ENCODE data around the gene SPACA5B.
"Not testable (repeated sequence)": the region's sequence is repeated elsewhere in the genome, so short reads cannot be mapped to it uniquely, and the experiment has no call there.

Gene SPACA5B

DNA sequence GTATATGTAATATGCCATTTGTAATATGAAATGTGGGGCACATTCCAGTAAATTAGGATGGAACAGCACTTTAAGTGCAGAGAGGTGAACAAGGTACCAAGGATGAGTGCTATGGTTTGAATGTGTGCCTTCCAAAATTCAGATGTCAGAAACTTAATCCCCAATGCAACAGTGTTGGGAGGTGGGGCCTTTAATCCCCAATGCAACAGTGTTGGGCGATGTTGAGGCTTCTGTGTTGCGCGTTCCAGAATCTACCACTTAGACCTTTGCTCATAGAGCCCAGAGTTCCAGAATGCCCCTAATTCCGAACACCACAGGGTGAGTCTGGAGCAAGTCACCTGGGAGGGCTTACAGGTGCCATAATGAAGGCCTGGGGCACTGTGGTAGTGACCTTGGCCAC is at the start of gene SPACA5B:
Gene SPACA5B, plus strand, starts transcription at position 301 of the 400 bp plus-strand sequence. Its CDS starts 62 bp downstream, at position 363.
- H3K27me3 ChIP-seq (ENCODE audit: insufficient read depth, low read length); H3K36me3 ChIP-seq (ENCODE audit: insufficient read depth, low read length); H3K9me3 ChIP-seq (ENCODE audit: low read length); H3K4me1 ChIP-seq (ENCODE audit: insufficient read depth, low read length); H2AFZ ChIP-seq (ENCODE audit: low read depth, low read length); H3K4me3 ChIP-seq (ENCODE audit: low read length): not testable (repeated sequence)

DNA sequence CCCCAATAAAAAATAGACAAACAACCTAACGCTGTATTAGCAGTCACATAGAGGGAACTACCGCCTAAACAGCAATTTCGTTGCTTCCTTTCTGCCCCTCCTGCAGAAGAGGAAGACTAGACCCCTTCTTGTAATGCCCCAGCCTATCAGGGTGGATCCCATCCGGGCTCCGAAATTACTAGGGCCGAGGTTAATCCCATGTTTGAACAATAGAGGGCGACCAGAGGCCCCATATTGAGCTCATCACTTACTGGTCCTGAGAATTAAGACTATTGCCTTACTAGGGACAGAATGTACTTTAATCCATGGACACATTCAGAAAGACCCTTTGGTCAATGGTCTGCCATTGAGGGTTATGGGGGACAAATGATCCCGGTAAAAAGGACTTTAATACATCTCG is 47.2 kb upstream of the SPACA5B start:
- Histone ChIP-seq H3K36me3 (ENCODE audit: insufficient read depth, low read length) (no peaks in the 10 kb centered on the region), H3K4me1 (ENCODE audit: insufficient read depth, low read length) (no peaks in the 10 kb centered on the region), H2AFZ (ENCODE audit: low read depth, low read length) (no peak overlapping the region), H3K9me3 (ENCODE audit: low read length) (no peaks in the 10 kb centered on the region), H3K4me3 (ENCODE audit: low read length) (no peak overlapping the region), H3K27me3 (ENCODE audit: insufficient read depth, low read length) (peaks cover 10% of the 10 kb centered on the region)

DNA sequence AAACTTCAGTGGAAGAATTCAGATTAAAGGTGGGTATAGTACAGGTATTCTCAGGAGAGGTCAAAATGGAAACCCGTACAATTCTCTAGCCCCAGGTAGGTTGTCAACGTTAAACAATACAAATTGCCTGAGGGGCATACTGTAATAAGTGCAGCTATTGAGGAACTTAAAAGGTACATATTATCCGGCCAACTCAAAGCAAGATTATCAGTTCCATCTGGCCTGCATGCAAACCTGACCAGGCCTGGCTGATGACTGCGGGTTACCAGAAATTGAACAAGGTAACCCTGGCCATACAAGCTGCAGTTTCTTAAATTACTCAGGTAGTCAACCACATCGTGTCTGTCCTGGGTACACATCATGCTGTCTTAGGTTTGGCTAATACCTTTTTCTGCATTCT is 46.7 kb upstream of the SPACA5B start:
- Histone ChIP-seq H3K9me3 (ENCODE audit: low read length) (no peaks in the 10 kb centered on the region), H3K27me3 (ENCODE audit: insufficient read depth, low read length) (peaks cover 12% of the 10 kb centered on the region), H3K36me3 (ENCODE audit: insufficient read depth, low read length) (no peaks in the 10 kb centered on the region), H2AFZ (ENCODE audit: low read depth, low read length) (no peak overlapping the region), H3K4me3 (ENCODE audit: low read length) (no peak overlapping the region), H3K4me1 (ENCODE audit: insufficient read depth, low read length) (no peaks in the 10 kb centered on the region)

- H3K9me3 ChIP-seq (ENCODE audit: low read length): no peaks in the 10 kb centered on the region
- H2AFZ ChIP-seq (ENCODE audit: low read depth, low read length): no peak overlapping the region
- peaks cover 12% of the 10 kb centered on the region for H3K27me3 ChIP-seq (ENCODE audit: insufficient read depth, low read length)
- no peaks in the 10 kb centered on the region for H3K36me3 ChIP-seq (ENCODE audit: insufficient read depth, low read length)
- no peak overlapping the region for H3K4me3 ChIP-seq (ENCODE audit: low read length)
- no peaks in the 10 kb centered on the region for H3K4me1 ChIP-seq (ENCODE audit: insufficient read depth, low read length)
These were observed 44.3 kb upstream of the SPACA5B start for GRCh38 chrX:48086082-48086481.

DNA sequence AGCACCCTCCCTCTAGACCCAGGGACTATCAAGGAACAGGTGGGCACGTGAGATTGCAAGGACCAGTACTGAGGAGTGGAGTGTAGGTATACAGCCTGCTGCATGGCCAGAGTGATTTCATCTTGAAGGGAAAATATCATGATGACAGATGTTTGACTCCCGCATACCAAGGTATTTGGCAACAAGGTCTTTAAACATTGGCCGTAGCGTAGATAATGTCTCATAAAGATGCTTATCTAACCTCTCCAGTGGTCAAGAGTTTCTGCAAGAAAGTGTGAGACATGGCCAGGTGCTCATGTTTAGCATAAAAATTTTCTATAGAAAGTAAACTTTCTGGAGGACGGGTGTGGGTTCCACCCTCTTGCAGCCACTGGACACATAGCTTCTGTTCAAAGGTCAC is 40.3 kb upstream of the SPACA5B start:
- Histone ChIP-seq H2AFZ (ENCODE audit: low read depth, low read length) (no peak overlapping the region), H3K27me3 (ENCODE audit: insufficient read depth, low read length) (peaks cover 8% of the 10 kb centered on the region), H3K36me3 (ENCODE audit: insufficient read depth, low read length) (no peaks in the 10 kb centered on the region), H3K9me3 (ENCODE audit: low read length) (no peaks in the 10 kb centered on the region), H3K4me3 (ENCODE audit: low read length) (no peak overlapping the region), H3K4me1 (ENCODE audit: insufficient read depth, low read length) (no peaks in the 10 kb centered on the region)

DNA sequence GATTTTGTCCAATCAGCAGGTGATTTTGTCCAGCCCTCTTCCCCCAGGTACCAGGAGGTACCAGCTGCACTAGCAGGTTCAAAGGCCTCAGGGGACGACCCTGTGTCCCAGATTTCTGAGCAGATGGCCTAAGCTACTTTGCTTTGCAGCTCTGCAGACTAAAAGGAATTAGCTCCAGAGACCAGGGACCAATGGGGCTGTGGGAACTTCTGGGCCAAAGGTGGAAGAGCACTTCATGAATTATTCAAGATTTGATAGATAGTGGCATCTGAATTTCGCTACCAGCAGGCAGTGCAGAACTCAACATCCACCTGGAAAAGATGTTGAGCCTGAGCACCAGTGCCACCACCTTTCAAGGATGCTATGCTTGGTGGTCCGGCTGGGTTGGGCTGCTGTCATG is 37.9 kb upstream of the SPACA5B start:
- not testable (repeated sequence) for H3K27me3 ChIP-seq (ENCODE audit: insufficient read depth, low read length); H2AFZ ChIP-seq (ENCODE audit: low read depth, low read length); H3K4me3 ChIP-seq (ENCODE audit: low read length); H3K36me3 ChIP-seq (ENCODE audit: insufficient read depth, low read length); H3K4me1 ChIP-seq (ENCODE audit: insufficient read depth, low read length); H3K9me3 ChIP-seq (ENCODE audit: low read length)

DNA sequence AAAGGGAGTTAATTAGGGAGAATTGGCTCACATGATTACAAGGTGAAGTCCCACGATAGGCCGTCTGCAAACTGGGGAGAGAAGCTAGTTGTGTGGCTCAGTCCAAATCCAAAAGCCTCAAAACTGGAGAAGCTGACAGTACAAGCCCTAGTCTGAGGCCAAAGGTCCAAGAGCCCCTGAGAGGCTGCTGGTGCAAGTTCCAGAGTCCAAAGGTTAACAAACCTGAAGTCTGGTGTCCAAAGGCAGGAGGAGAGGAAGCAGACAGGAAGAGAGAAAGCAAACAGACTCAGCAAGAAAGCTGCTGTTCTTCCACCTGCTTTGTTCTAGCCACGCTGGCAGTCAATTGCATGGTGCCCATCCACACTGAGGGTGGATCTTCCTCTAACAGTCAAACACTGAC is 29.0 kb upstream of the SPACA5B start:
- no peak overlapping the region for H2AFZ ChIP-seq (ENCODE audit: low read depth, low read length)
- H3K4me3 ChIP-seq (ENCODE audit: low read length): no peak overlapping the region
- no peaks in the 10 kb centered on the region for H3K9me3 ChIP-seq (ENCODE audit: low read length)

GRCh38 chrX:48102874-48103374 is 27.5 kb upstream of the SPACA5B start:
- Histone ChIP-seq H3K4me3 (ENCODE audit: low read length) (no peak overlapping the region), H3K36me3 (ENCODE audit: insufficient read depth, low read length) (no peaks in the 10 kb centered on the region), H3K9me3 (ENCODE audit: low read length) (no peaks in the 10 kb centered on the region), H3K27me3 (ENCODE audit: insufficient read depth, low read length) (no peaks in the 10 kb centered on the region), H2AFZ (ENCODE audit: low read depth, low read length) (no peak overlapping the region), H3K4me1 (ENCODE audit: insufficient read depth, low read length) (no peaks in the 10 kb centered on the region)

More for the DNA sequence above, 29.0 kb upstream of the SPACA5B start:
- Histone ChIP-seq H3K36me3 (ENCODE audit: insufficient read depth, low read length) (no peaks in the 10 kb centered on the region), H3K4me1 (ENCODE audit: insufficient read depth, low read length) (no peaks in the 10 kb centered on the region), H3K27me3 (ENCODE audit: insufficient read depth, low read length) (no peaks in the 10 kb centered on the region)

DNA sequence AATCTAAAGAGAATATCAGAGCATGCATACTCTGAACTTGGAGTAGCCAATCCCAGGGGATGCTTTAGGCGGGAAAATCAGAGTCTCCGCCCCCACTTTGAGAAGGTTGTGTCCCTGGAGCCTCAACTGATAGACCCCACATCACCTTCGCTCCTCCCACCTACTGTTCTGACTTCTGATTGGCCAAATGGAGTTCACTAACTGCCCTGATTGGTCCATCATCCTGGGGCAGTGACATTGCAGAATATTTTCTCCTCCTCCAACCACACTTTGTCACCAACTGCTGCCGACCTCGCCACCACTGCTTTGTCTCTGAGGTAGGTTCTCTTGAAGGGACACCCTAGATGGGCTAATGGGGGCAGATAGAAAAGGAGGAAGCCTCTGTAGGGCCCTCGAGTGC is 22.7 kb upstream of the SPACA5B start:
- Histone ChIP-seq H3K4me3 (ENCODE audit: low read length) (no peak overlapping the region), H3K27me3 (ENCODE audit: insufficient read depth, low read length) (no peaks in the 10 kb centered on the region)

DNA sequence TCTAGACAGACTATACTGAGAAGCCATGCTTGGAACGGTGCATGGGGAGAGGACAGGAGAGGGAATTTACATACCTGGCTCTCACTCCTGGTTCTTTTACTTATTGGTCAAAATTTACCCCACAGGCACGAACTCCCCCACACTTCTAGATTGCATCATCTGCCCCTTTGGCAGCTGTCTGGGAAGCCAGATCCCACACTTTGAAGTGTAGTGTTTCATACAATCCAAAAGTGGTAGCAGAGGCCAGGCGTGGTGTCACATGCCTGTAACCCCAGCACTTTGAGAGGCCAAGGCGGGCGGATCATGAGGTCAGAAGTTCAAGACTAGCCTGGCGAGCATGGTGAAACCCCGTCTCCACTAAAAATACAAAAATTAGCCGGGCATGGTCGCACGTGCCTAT is 5.1 kb upstream of the SPACA5B start:
- H2AFZ ChIP-seq (ENCODE audit: low read depth, low read length); H3K36me3 ChIP-seq (ENCODE audit: insufficient read depth, low read length); H3K9me3 ChIP-seq (ENCODE audit: low read length); H3K4me1 ChIP-seq (ENCODE audit: insufficient read depth, low read length); H3K27me3 ChIP-seq (ENCODE audit: insufficient read depth, low read length); H3K4me3 ChIP-seq (ENCODE audit: low read length): not testable (repeated sequence)

More for the DNA sequence above, 22.7 kb upstream of the SPACA5B start:
- no peaks in the 10 kb centered on the region for H3K4me1 ChIP-seq (ENCODE audit: insufficient read depth, low read length)
- no peaks in the 10 kb centered on the region for H3K36me3 ChIP-seq (ENCODE audit: insufficient read depth, low read length)
- no peaks in the 10 kb centered on the region for H3K9me3 ChIP-seq (ENCODE audit: low read length)
- H2AFZ ChIP-seq (ENCODE audit: low read depth, low read length): no peak overlapping the region

GRCh38 chrX:48132308-48132844 is 1.9 kb downstream of the SPACA5B start:
- not testable (repeated sequence) for H3K36me3 ChIP-seq (ENCODE audit: insufficient read depth, low read length); H3K4me1 ChIP-seq (ENCODE audit: insufficient read depth, low read length); H3K4me3 ChIP-seq (ENCODE audit: low read length); H3K27me3 ChIP-seq (ENCODE audit: insufficient read depth, low read length); H2AFZ ChIP-seq (ENCODE audit: low read depth, low read length); H3K9me3 ChIP-seq (ENCODE audit: low read length)

DNA sequence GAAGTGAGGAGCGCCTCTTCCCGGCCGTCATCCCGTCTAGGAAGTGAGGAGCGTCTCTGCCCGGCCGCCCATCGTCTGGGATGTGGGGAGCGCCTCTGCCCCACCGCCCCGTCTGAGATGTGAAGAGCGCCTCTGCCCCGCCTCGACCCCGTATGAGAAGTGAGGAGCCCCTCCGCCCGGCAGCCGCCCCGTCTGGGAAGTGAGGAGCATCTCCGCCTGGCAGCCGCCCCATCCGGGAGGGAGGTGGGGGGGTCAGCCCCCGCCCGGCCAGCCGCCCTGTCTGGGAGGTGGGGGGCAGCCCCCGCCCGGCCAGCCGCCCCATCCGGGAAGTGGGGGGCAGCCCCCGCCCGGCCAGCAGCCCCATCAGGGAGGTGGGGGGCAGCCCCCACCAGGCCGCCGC is 8.7 kb downstream of the SPACA5B start:
- H3K9me3 ChIP-seq (ENCODE audit: low read length); H3K36me3 ChIP-seq (ENCODE audit: insufficient read depth, low read length): not testable (repeated sequence)

DNA sequence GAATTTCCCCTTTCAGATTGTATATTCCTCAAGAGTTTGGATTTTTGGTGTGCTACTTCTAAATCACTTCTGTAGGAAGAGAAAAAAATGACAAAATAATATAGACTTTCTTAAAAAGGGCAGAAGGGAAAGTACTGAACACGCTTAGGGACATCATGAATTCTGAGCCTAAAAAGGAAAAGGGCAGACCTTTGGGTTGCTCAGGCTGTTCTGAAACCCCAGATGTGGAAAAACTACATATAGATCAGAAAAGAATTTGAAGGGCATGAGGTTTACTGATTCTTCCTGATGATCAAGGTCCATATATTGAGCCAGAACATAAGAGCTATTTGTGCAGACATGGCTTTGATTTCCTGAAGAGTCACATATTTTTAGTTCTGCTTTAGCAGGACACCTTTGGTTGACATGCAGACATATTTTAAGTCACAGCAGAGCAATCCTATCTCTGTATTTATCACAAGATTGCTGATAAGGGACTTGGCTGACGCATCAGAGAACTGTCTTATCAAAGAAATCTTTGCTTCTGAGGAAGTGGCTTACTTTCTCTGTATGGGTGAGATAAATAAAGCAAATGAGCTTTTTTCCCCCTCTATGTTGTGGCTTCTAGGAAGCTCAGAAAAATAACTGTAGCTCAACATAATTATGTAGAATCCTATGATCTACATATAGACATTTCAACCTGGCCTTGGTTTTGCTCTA is 11.5 kb downstream of the SPACA5B start:
- H2AFZ ChIP-seq (ENCODE audit: low read depth, low read length); H3K4me3 ChIP-seq (ENCODE audit: low read length); H3K9me3 ChIP-seq (ENCODE audit: low read length); H3K27me3 ChIP-seq (ENCODE audit: insufficient read depth, low read length); H3K36me3 ChIP-seq (ENCODE audit: insufficient read depth, low read length); H3K4me1 ChIP-seq (ENCODE audit: insufficient read depth, low read length): not testable (repeated sequence)

More for the DNA sequence above, 8.7 kb downstream of the SPACA5B start:
- H3K4me1 ChIP-seq (ENCODE audit: insufficient read depth, low read length); H3K4me3 ChIP-seq (ENCODE audit: low read length); H3K27me3 ChIP-seq (ENCODE audit: insufficient read depth, low read length); H2AFZ ChIP-seq (ENCODE audit: low read depth, low read length): not testable (repeated sequence)

GRCh38 chrX:48142697-48143096 is 12.3 kb downstream of the SPACA5B start:
- not testable (repeated sequence) for H3K9me3 ChIP-seq (ENCODE audit: low read length); H3K27me3 ChIP-seq (ENCODE audit: insufficient read depth, low read length); H2AFZ ChIP-seq (ENCODE audit: low read depth, low read length); H3K36me3 ChIP-seq (ENCODE audit: insufficient read depth, low read length); H3K4me3 ChIP-seq (ENCODE audit: low read length); H3K4me1 ChIP-seq (ENCODE audit: insufficient read depth, low read length)
